Measurements from ENCODE around the gene CAMK1D.

GRCh38 chr10:12634621-12634931 is 285.2 kb downstream of the CAMK1D start:
- TF ChIP-seq CTCF (IDR thresholded peaks at IDR 0.05) (no peak), POLR2AphosphoS5 (IDR thresholded peaks at IDR 0.05) (no peak)
